GOT3 (cell line): ENCODE data around the gene WWOX.

ENCODE experiments used
- DNase-seq: peaks from one replicate; lab custom pipeline; 2025; ENCODE audit warnings: mixed read lengths; lab: John Stamatoyannopoulos, UW

Gene WWOX

GRCh38 chr16:78530283-78530682 lies 430.8 kb downstream of the WWOX start:
- DNase-seq = no peak

- no peak for DNase-seq
These were observed 435.6 kb downstream of the WWOX start for GRCh38 chr16:78535098-78535497.

DNA sequence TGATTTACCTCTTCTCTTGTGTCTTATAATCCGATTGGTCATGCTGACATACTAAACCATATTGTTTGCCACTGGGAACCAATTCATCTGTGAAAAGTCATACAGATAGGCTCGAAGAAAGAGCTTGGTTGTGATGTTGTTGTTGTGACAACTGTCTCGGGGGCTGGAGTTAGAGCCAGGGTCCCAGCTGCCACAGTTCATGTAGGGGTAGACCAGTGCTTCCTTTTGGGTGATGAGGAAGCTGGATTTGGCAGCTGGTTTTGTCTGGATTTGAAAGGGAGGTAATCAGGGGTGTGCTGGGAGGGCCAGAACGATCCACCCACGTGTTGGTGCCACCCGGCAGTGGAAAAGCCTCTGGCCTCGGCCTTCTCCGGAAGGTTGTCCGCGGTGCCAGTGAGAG lies 438.1 kb downstream of the WWOX start:
- DNase-seq = no peak

GRCh38 chr16:78538292-78538691 lies 438.8 kb downstream of the WWOX start:
- no peak for DNase-seq

GRCh38 chr16:78538919-78539318 lies 439.5 kb downstream of the WWOX start:
- DNase-seq = no peak

DNA sequence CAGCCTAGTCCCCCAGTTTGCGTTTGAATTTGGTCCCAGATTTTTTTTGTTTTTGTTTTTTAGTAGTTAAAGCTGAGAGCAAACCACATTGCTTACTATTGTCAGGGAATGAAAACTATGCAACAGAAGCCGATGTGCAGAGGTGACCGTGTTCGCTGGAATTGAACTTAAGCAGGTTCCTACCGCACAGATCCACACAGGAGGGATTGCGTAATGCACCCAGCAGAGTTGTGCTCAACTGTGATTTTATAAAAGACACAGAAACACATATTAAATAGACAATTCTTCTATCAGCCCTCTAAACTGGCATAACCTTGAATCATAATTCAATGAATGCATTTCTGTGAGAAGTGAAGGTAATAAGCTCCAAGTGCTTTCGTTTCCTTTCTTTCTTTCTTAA lies 443.0 kb downstream of the WWOX start:
- no peak for DNase-seq

- no peak for DNase-seq
These were observed 443.6 kb downstream of the WWOX start for GRCh38 chr16:78543023-78543422.

- no peak for DNase-seq
These were observed 449.9 kb downstream of the WWOX start for GRCh38 chr16:78549366-78549765.

DNA sequence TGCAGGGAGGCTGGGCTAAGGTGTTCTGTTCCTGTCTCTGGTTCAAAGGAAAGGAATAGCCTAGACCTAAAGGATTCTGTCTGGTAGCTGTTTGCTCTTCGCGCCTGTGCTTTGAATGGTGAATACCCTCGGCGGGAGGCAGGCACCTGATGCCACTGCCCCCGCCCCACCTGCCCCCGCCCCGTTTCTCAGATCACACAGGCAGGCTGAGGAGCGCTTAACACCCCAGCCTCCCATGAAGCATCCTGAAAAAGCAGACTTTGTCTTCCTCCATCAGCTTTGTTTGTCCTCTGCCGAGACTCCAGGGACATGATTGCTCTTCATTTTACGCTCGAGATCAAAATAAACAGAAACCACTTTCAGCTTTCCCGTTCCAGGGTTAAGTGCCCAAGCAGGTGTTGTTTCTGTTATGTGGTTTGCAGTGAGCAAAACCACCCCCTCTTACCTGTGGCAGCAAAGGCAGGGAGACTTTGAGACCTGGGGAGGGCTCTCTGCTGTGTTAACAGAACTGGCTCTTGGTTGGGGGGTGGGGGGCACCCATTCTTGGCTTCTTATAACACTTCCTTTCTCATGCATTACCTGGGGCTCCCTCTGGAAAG lies 452.1 kb downstream of the WWOX start:
- DNase-seq = no peak

GRCh38 chr16:78552106-78552675 lies 452.7 kb downstream of the WWOX start:
- DNase-seq = no peak

GRCh38 chr16:78552716-78553115 lies 453.3 kb downstream of the WWOX start:
- no peak for DNase-seq

- no peak for DNase-seq
These were observed 454.0 kb downstream of the WWOX start for GRCh38 chr16:78553268-78554039.

GRCh38 chr16:78556421-78556820 lies 457.0 kb downstream of the WWOX start:
- no peak for DNase-seq

GRCh38 chr16:78560997-78561396 lies 461.5 kb downstream of the WWOX start:
- no peak for DNase-seq

DNA sequence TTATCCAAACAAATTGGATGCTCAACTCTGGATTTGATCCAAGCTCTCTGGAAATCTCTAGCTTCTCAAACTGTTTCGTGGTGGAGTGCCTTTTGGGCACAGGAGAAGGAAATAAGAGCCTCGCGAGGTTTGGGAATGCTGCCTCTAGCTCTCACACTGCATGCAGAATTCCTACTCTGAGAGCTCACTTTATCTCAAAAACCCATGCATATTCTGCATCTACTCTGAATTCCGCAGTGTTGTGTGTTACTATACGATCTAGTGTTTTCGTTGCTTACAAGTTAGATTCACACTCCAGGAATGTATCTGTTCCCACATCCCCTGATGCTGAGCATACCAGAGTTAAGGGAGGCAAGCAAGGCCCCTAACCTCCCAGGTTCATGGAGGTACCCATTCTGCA lies 462.7 kb downstream of the WWOX start:
- DNase-seq = no peak

DNA sequence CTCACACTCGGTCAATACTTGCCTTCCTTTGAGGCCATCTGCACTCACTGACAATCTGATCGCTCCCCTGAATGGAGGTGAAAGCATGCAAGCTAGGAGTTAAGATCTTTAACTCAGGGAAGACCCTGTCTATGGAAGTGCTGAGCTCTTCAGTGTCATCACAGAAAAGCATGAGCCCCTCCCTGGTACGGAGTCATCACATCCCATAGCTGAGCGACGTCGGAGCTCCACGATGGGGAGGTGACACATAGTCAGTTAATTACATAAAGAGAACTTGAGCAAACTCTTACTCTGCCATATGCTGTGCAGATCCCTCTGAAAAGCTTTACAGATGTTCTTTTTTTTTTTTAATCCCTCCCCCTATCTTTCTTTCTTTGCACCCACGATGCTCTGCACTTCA lies 463.2 kb downstream of the WWOX start:
- no peak for DNase-seq

DNA sequence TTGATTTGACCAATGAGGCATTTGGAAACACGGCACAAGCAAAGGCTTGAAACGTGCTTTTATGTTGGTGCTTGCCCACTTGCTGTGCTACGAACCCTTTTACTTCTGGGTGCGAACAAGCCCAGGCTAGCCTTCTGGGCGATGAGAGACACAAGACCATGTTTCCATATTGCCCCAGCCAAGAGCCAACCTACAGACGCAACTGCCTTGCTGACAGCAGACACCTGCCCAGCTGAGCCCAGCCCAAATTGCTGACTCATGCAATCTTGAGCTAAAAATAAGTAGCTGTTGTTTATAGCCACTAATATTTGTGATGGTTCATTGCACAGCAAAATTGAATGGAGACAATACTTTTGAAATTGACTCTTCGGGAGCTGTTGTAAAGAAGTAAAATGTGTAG lies 464.5 kb downstream of the WWOX start:
- DNase-seq = no peak

GRCh38 chr16:78566397-78567073 lies 467.1 kb downstream of the WWOX start:
- no peak for DNase-seq

DNA sequence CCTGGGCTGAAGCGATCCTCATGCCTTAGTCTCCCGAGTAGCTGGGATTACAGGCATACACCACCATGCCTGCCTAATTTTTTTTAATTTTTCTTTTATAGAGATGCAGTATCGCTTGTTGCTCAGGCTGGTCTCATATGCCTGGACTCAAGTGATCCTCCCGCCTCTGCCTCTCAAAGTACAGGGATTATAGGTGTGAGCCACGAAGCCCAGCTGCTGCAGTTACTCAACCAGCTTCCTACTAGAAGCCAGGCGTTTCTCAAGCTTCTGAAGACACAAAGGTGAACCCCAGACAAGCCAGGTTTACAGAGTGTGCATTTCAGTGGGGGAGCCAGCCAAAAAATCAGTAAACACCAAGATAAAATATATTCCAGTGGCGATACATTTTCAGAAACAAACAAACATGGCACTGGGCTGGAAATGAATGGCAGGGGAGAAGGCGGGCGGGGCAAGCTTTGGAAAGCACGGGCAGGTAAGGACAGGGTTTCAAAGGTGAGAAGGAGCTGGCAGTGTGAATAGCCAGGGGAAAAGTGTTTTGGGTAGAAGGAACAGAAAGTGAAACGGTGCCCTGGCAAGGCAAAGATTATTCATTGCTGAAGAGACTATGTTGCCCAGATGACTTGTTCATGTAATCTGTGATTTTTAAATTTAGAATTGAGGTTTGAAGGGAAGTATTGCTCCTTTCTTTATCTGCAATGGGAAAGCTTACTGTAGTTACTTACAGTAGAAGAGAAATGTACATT lies 471.1 kb downstream of the WWOX start:
- DNase-seq = no peak

- DNase-seq = no peak
These were observed 472.0 kb downstream of the WWOX start for GRCh38 chr16:78571434-78571833.

DNA sequence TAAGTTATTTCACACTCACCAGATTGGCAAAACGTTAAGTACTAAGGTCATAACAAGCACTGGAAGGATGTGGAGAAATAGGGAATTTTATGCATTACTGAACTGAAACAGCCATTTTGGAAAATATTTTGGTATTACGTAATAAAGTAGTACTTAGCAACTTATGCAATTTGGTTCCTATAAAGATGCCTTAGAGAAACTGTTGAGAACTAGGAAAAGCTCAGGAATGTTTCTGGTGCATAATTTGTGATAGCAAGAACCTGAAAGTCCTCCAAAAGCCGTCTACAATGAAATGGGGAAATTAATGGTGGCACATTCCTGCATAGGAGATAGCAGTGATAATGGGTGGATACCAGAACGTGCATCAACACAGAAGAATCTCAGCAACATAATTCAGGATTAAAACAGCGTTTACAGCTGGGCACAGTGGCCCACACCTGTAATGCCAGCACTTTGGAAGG lies 472.5 kb downstream of the WWOX start:
- DNase-seq = no peak

- DNase-seq = no peak
These were observed 475.1 kb downstream of the WWOX start for GRCh38 chr16:78574571-78574970.
